ES-I3 (cell line): ENCODE data around the gene CTDSP1.

Experiments used
- H3K36me3 ChIP-seq: 2 replicates; pipeline ENCODE4 v1.6.1; 2013; ENCODE audit warnings: mild to moderate bottlenecking, low read length, control low read depth, moderate library complexity; ENCODE audit not compliant: insufficient read depth
- H3K4me1 ChIP-seq: 2 replicates; pipeline ENCODE4 v1.6.1; 2013; ENCODE audit warnings: mild to moderate bottlenecking, control low read depth, low read length; ENCODE audit not compliant: insufficient read depth
- H3K9ac ChIP-seq: 2 replicates; pipeline ENCODE4 v1.6.1; 2013; ENCODE audit warnings: low read depth, mild to moderate bottlenecking, low read length, moderate library complexity
- H3K9me3 ChIP-seq: 2 replicates; pipeline ENCODE4 v1.6.1; 2013; ENCODE audit warnings: mild to moderate bottlenecking, low read length, moderate library complexity; ENCODE audit not compliant: control insufficient read depth, insufficient read depth

Gene CTDSP1

DNA sequence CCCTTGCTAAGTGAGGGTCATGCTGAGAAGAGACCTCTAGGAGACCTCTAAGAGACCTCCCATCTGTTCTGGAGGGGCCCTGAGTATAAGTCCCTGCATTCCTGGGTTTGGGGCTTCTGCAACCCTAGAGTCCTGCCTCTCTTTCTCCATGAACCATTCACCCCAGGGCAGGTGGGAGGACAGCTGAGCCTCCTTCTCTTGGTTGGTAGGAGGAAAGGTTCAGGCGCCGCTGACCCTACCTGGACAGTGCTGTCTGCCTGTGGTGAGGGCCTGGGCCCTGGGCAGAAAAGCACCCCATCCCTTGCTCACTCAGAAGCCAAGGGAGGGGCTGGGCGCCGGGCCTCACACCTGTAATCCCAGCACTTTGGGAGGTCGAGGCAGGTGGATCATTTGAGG lies 18.7 kb downstream of the CTDSP1 start:
- Histone ChIP-seq H3K9me3 (no peaks in the 10 kb centered on the region), H3K9ac (no peak overlapping the region), H3K36me3 (no peaks in the 10 kb centered on the region), H3K4me1 (peaks cover 7% of the 10 kb centered on the region; the same call in 1 of the 2 replicates)

GRCh38 chr2:218418717-218419458 lies 19.2 kb downstream of the CTDSP1 start, which contains the start of gene VIL1:
TSS of gene VIL1 (plus strand) at chr2:218419123. CDS start at chr2:218423779, 4,656 bp downstream.
- H3K9ac ChIP-seq, result no peak within 1 kb of the TSS
- H3K9me3 ChIP-seq, result no peaks in the 10 kb centered on the region
- H3K36me3 ChIP-seq, result no peaks in the 10 kb centered on the region
- H3K4me1 ChIP-seq, result peaks cover 7% of the 10 kb centered on the region; the same call in 1 of the 2 replicates

DNA sequence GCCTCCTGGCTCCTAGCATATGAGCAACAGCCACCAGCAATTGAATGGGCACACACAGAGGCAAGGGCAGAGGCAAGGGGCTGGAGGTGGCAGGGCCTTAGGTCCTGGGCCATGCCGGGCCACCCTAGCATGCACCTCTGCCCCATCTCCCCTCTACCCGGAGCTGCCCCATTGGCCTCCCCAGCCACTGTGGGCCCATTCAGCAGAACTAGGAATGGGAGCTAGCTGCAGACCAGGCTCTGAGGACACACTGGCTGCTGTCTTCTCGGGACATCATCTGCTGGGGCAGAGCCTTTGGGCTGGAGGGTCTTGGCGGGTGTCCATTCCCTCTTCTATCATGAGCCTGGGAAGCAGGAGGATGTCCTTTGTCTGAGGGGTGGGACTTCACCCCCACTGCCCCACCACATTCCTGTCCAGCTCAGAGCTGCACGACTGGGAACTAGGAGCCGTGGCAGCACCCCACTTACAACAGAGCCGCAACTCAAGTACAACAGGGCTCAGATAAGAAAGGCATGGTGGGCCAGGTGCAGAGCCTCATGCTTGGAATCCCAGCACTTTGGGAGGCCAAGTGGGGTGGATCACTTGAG lies 20.1 kb downstream of the CTDSP1 start:
- Histone ChIP-seq H3K36me3 (no peaks in the 10 kb centered on the region), H3K9ac (no peak overlapping the region), H3K4me1 (peaks cover 7% of the 10 kb centered on the region; the same call in 1 of the 2 replicates), H3K9me3 (no peaks in the 10 kb centered on the region)

GRCh38 chr2:218421027-218421426 lies 21.4 kb downstream of the CTDSP1 start:
- no peak overlapping the region for H3K9ac ChIP-seq
- no peaks in the 10 kb centered on the region for H3K36me3 ChIP-seq
- no peaks in the 10 kb centered on the region for H3K9me3 ChIP-seq
- H3K4me1 ChIP-seq, result peaks cover 7% of the 10 kb centered on the region; the same call in 1 of the 2 replicates

DNA sequence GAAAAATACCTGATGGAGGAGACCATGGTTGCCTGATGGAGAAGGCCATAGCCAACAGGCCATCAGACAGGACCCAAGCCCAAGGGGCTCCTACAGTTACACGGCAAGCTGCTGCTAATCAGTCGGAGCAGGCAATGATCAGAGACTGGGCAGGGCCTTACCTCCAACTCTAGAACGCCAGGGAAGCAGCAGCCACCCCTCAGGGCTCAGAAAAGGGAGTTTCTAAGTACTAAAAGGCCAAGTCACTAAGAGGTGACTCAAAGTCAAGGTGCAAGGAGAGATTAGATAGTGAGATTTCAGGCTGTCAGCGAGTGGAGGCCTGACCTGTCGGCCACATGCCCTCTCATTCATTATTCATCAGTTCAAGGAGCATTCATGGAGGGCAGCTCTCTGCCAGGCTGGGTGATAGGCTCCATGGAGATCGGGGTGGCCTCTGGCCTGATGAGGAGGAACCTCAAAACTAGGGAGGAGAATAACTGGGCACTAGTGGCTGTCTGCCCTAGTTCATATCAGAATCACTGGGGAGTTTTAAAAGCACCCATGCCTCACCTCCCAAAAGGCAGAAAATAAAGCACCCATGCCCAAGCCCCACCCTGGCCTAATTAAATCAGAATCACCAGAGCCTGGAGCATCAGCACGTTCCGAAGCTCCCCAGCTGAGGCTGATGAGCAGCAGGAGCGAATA lies 22.9 kb downstream of the CTDSP1 start:
- H3K4me1 ChIP-seq, result peaks cover 7% of the 10 kb centered on the region; the same call in 1 of the 2 replicates
- no peaks in the 10 kb centered on the region for H3K36me3 ChIP-seq
- no peaks in the 10 kb centered on the region for H3K9me3 ChIP-seq
- H3K9ac ChIP-seq, result no peak overlapping the region

GRCh38 chr2:218423584-218423983 lies 23.9 kb downstream of the CTDSP1 start:
- Histone ChIP-seq H3K36me3 (no peaks in the 10 kb centered on the region), H3K9me3 (no peaks in the 10 kb centered on the region), H3K9ac (no peak overlapping the region), H3K4me1 (peaks cover 7% of the 10 kb centered on the region; the same call in 1 of the 2 replicates)

- no peak overlapping the region for H3K9ac ChIP-seq
- H3K4me1 ChIP-seq, result no peaks in the 10 kb centered on the region
- H3K36me3 ChIP-seq, result no peaks in the 10 kb centered on the region
- no peaks in the 10 kb centered on the region for H3K9me3 ChIP-seq
Observed at GRCh38 chr2:218425531-218425930, 25.9 kb downstream of the CTDSP1 start.

- Histone ChIP-seq H3K9me3 (no peaks in the 10 kb centered on the region), H3K36me3 (no peaks in the 10 kb centered on the region), H3K4me1 (no peaks in the 10 kb centered on the region), H3K9ac (no peak overlapping the region)
Observed at GRCh38 chr2:218427741-218428140, 28.1 kb downstream of the CTDSP1 start.

GRCh38 chr2:218428846-218429558 lies 29.3 kb downstream of the CTDSP1 start:
- Histone ChIP-seq H3K4me1 (no peaks in the 10 kb centered on the region), H3K36me3 (no peaks in the 10 kb centered on the region), H3K9me3 (no peaks in the 10 kb centered on the region), H3K9ac (no peak overlapping the region)

GRCh38 chr2:218429911-218430692 lies 30.4 kb downstream of the CTDSP1 start:
- H3K9me3 ChIP-seq, result no peaks in the 10 kb centered on the region
- H3K36me3 ChIP-seq, result no peaks in the 10 kb centered on the region
- H3K4me1 ChIP-seq, result no peaks in the 10 kb centered on the region
- no peak overlapping the region for H3K9ac ChIP-seq

DNA sequence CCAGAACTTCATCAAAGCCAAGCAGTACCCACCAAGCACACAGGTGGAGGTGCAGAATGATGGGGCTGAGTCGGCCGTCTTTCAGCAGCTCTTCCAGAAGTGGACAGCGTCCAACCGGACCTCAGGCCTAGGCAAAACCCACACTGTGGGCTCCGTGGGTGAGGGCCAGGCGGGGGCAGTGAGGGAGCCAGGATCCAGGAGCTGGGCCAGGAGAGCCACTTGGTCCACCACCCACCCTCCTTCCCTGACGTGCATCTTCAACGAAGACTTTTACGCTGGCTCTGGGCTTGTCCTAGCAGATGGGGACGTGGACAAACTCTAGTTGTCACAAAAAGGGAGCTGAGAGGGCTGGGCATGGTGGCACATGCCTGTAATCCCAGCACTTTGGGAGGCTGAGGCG lies 31.1 kb downstream of the CTDSP1 start:
- no peak overlapping the region for H3K9ac ChIP-seq
- H3K9me3 ChIP-seq, result no peaks in the 10 kb centered on the region
- peaks cover 2% of the 10 kb centered on the region; the same call in 1 of the 2 replicates for H3K4me1 ChIP-seq
- H3K36me3 ChIP-seq, result no peaks in the 10 kb centered on the region

DNA sequence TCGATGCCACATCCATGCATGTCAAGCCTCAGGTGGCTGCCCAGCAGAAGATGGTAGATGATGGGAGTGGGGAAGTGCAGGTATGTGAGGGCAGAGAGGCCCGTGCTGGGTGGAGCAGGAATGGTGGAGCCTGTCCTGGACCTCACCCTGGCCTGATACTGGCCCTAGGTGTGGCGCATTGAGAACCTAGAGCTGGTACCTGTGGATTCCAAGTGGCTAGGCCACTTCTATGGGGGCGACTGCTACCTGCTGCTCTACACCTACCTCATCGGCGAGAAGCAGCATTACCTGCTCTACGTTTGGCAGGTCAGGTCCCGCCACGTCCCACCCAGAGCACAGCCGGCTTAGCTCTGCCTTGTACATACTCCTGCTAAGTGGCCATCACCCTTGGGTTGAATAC lies 32.2 kb downstream of the CTDSP1 start:
- H3K36me3 ChIP-seq, result no peaks in the 10 kb centered on the region
- H3K9me3 ChIP-seq, result no peaks in the 10 kb centered on the region
- H3K4me1 ChIP-seq, result peaks cover 2% of the 10 kb centered on the region; the same call in 1 of the 2 replicates
- no peak overlapping the region for H3K9ac ChIP-seq

DNA sequence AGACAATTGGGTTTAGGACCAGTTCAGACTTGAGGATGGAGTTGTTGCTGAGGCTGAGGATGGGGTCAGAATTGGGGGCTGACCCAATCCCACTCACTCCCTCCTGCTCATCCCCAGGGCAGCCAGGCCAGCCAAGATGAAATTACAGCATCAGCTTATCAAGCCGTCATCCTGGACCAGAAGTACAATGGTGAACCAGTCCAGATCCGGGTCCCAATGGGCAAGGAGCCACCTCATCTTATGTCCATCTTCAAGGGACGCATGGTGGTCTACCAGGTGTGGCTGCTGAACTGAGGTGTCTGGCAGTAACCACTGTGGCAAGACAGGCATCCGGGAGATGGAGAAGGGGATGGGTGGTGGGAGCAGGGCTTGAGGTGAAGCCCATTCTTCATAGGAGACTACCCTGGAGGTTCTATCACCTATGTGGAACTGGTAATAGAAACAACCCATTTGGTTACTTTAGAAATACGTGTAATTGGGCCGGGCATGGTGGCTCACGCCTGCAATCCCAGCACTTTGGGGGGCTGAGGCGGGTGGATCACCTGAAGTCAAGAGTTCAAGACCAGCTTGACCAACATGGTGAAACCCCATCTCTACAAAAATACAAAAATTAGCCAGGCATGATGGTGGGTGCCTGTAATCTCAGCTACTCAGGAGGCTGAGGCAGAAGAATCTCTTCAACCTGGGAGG lies 33.2 kb downstream of the CTDSP1 start:
- no peaks in the 10 kb centered on the region for H3K9me3 ChIP-seq
- H3K4me1 ChIP-seq, result peaks cover 2% of the 10 kb centered on the region; the same call in 1 of the 2 replicates
- H3K36me3 ChIP-seq, result no peaks in the 10 kb centered on the region

More for the DNA sequence above, 33.2 kb downstream of the CTDSP1 start:
- no peak overlapping the region for H3K9ac ChIP-seq
